GM18909 (cell line): ENCODE results near the gene AHI1.

Experiments
- ATAC-seq: cut with Tn5 transposase; IDR thresholded peaks from one replicate; pipeline ENCODE4 v1.9.1; 2021; ENCODE audit warnings: mild to moderate bottlenecking; ENCODE audit not compliant: unreplicated experiment, poor library complexity

Gene AHI1

GRCh38 chr6:135497412-135498184, at the start of gene AHI1:
TSS of gene AHI1 (minus strand) at chr6:135497740. CDS start at chr6:135492237, 5,503 bp downstream.
- ATAC-seq: peak; percentile 96

GRCh38 chr6:135546680-135547418, 49.3 kb upstream of the AHI1 start:
- no peak for ATAC-seq

GRCh38 chr6:135546206-135546605, 48.7 kb upstream of the AHI1 start:
- ATAC-seq: no peak

- ATAC-seq: no peak
Measured at GRCh38 chr6:135540207-135540840, 42.8 kb upstream of the AHI1 start.

- no peak for ATAC-seq
Measured at GRCh38 chr6:135537741-135538301, 40.3 kb upstream of the AHI1 start.

GRCh38 chr6:135535989-135536414, 38.5 kb upstream of the AHI1 start:
- no peak for ATAC-seq

GRCh38 chr6:135534773-135535380, 37.3 kb upstream of the AHI1 start:
- no peak for ATAC-seq

- no peak for ATAC-seq
Measured at GRCh38 chr6:135532559-135532958, 35.0 kb upstream of the AHI1 start.

- no peak for ATAC-seq
Measured at GRCh38 chr6:135531954-135532490, 34.5 kb upstream of the AHI1 start.

GRCh38 chr6:135530113-135530512, 32.6 kb upstream of the AHI1 start:
- no peak for ATAC-seq

- ATAC-seq: no peak
Measured at GRCh38 chr6:135527960-135528249, 30.4 kb upstream of the AHI1 start.

- no peak for ATAC-seq
Measured at GRCh38 chr6:135527116-135527959, 29.8 kb upstream of the AHI1 start.

- ATAC-seq: no peak
Measured at GRCh38 chr6:135525594-135525993, 28.1 kb upstream of the AHI1 start.

- ATAC-seq: no peak
Measured at GRCh38 chr6:135522965-135523692, 25.6 kb upstream of the AHI1 start.

GRCh38 chr6:135521431-135521830, 23.9 kb upstream of the AHI1 start:
- no peak for ATAC-seq

GRCh38 chr6:135520781-135521180, 23.2 kb upstream of the AHI1 start:
- ATAC-seq: no peak

- no peak for ATAC-seq
Measured at GRCh38 chr6:135519348-135519747, 21.8 kb upstream of the AHI1 start.

GRCh38 chr6:135517527-135517926, 20.0 kb upstream of the AHI1 start:
- ATAC-seq: no peak

GRCh38 chr6:135514706-135515105, 17.2 kb upstream of the AHI1 start:
- ATAC-seq: no peak
